ENCODE measurements around the gene CA4.
"Not testable (repeated sequence)": the region's sequence is repeated elsewhere in the genome, so short reads cannot be mapped to it uniquely, and the experiment has no call there.

Gene CA4

GRCh38 chr17:60108712-60109111 lies 41.1 kb upstream of the CA4 start:
- no peaks in the 10 kb centered on the region for H3K9me2 ChIP-seq (replicated peaks; ENCODE audit: insufficient read depth, low read length)
- H3K36me3 ChIP-seq (ENCODE audit: low read length): no peaks in the 10 kb centered on the region
- H3K27me3 ChIP-seq (ENCODE audit: low read length): no peaks in the 10 kb centered on the region
- no peak for TF ChIP-seq EZH2phosphoT487 (conservative IDR thresholded peaks at IDR 0.05; ENCODE audit: low read length)
- TF ChIP-seq CTCF (IDR thresholded peaks at IDR 0.05; ENCODE audit: insufficient read depth, low read length, poor library complexity, severe bottlenecking): no peak
- H2AFZ ChIP-seq (ENCODE audit: low read depth, low read length, severe bottlenecking): no peak overlapping the region
- H3K9ac ChIP-seq (ENCODE audit: low read length): no peak overlapping the region
- H3K4me3 ChIP-seq (ENCODE audit: insufficient read depth, low read length, poor library complexity, severe bottlenecking): no peak overlapping the region
- no peaks in the 10 kb centered on the region for H4K20me1 ChIP-seq (ENCODE audit: low read depth, low read length)
- H3K27ac ChIP-seq (ENCODE audit: low read depth, low read length): no peak overlapping the region
- no peaks in the 10 kb centered on the region for H3K9me3 ChIP-seq (ENCODE audit: insufficient read depth, low read length)
- H3K79me2 ChIP-seq (ENCODE audit: insufficient read depth, low read length): no peaks in the 10 kb centered on the region
- H3F3A ChIP-seq (ENCODE audit: insufficient read depth): no peaks in the 10 kb centered on the region
- H3K4me2 ChIP-seq (ENCODE audit: low read depth, low read length, poor library complexity, severe bottlenecking): no peak overlapping the region

GRCh38 chr17:60109161-60109560 lies 40.6 kb upstream of the CA4 start:
- no peaks in the 10 kb centered on the region for H3K36me3 ChIP-seq (ENCODE audit: low read length)
- H4K20me1 ChIP-seq (ENCODE audit: low read depth, low read length): no peaks in the 10 kb centered on the region
- no peaks in the 10 kb centered on the region for H3K79me2 ChIP-seq (ENCODE audit: insufficient read depth, low read length)
- no peaks in the 10 kb centered on the region for H3K9me2 ChIP-seq (replicated peaks; ENCODE audit: insufficient read depth, low read length)
- no peak overlapping the region for H3K4me2 ChIP-seq (ENCODE audit: low read depth, low read length, poor library complexity, severe bottlenecking)
- H3K27me3 ChIP-seq (ENCODE audit: low read length): no peaks in the 10 kb centered on the region
- H3K27ac ChIP-seq (ENCODE audit: low read depth, low read length): no peak overlapping the region
- H3K4me3 ChIP-seq (ENCODE audit: insufficient read depth, low read length, poor library complexity, severe bottlenecking): no peak overlapping the region
- no peaks in the 10 kb centered on the region for H3F3A ChIP-seq (ENCODE audit: insufficient read depth)
- no peak for TF ChIP-seq EZH2phosphoT487 (conservative IDR thresholded peaks at IDR 0.05; ENCODE audit: low read length)
- no peak for TF ChIP-seq CTCF (IDR thresholded peaks at IDR 0.05; ENCODE audit: insufficient read depth, low read length, poor library complexity, severe bottlenecking)
- no peaks in the 10 kb centered on the region for H3K9me3 ChIP-seq (ENCODE audit: insufficient read depth, low read length)
- no peak overlapping the region for H3K9ac ChIP-seq (ENCODE audit: low read length)
- no peak overlapping the region for H2AFZ ChIP-seq (ENCODE audit: low read depth, low read length, severe bottlenecking)

- Histone ChIP-seq H3K9ac (ENCODE audit: low read length) (no peak overlapping the region), H3K9me3 (ENCODE audit: insufficient read depth, low read length) (no peaks in the 10 kb centered on the region), H3K9me2 (replicated peaks; ENCODE audit: insufficient read depth, low read length) (no peaks in the 10 kb centered on the region), H4K20me1 (ENCODE audit: low read depth, low read length) (no peaks in the 10 kb centered on the region), H3K27me3 (ENCODE audit: low read length) (no peaks in the 10 kb centered on the region), H3F3A (ENCODE audit: insufficient read depth) (no peaks in the 10 kb centered on the region), H3K79me2 (ENCODE audit: insufficient read depth, low read length) (no peaks in the 10 kb centered on the region), H3K4me2 (ENCODE audit: low read depth, low read length, poor library complexity, severe bottlenecking) (no peak overlapping the region), H3K27ac (ENCODE audit: low read depth, low read length) (no peak overlapping the region), H3K36me3 (ENCODE audit: low read length) (no peaks in the 10 kb centered on the region), H3K4me3 (ENCODE audit: insufficient read depth, low read length, poor library complexity, severe bottlenecking) (no peak overlapping the region), H2AFZ (ENCODE audit: low read depth, low read length, severe bottlenecking) (no peak overlapping the region)
- TF ChIP-seq EZH2phosphoT487 (conservative IDR thresholded peaks at IDR 0.05; ENCODE audit: low read length) (no peak), CTCF (IDR thresholded peaks at IDR 0.05; ENCODE audit: insufficient read depth, low read length, poor library complexity, severe bottlenecking) (no peak)
Observed at GRCh38 chr17:60110586-60110985, 39.2 kb upstream of the CA4 start.

- not testable (repeated sequence) for H4K20me1 ChIP-seq (ENCODE audit: low read depth, low read length); H3F3A ChIP-seq (ENCODE audit: insufficient read depth); H3K9ac ChIP-seq (ENCODE audit: low read length); H3K4me2 ChIP-seq (ENCODE audit: low read depth, low read length, poor library complexity, severe bottlenecking); H3K36me3 ChIP-seq (ENCODE audit: low read length); H3K27ac ChIP-seq (ENCODE audit: low read depth, low read length); H3K27me3 ChIP-seq (ENCODE audit: low read length); H2AFZ ChIP-seq (ENCODE audit: low read depth, low read length, severe bottlenecking); H3K9me2 ChIP-seq (replicated peaks; ENCODE audit: insufficient read depth, low read length); H3K9me3 ChIP-seq (ENCODE audit: insufficient read depth, low read length); H3K4me3 ChIP-seq (ENCODE audit: insufficient read depth, low read length, poor library complexity, severe bottlenecking); H3K79me2 ChIP-seq (ENCODE audit: insufficient read depth, low read length)
Observed at GRCh38 chr17:60111661-60112060, 38.1 kb upstream of the CA4 start.

GRCh38 chr17:60115364-60115763 lies 34.4 kb upstream of the CA4 start:
- H3K9me2 ChIP-seq (replicated peaks; ENCODE audit: insufficient read depth, low read length); H3K9me3 ChIP-seq (ENCODE audit: insufficient read depth, low read length); H3K27me3 ChIP-seq (ENCODE audit: low read length); H2AFZ ChIP-seq (ENCODE audit: low read depth, low read length, severe bottlenecking); H3K4me2 ChIP-seq (ENCODE audit: low read depth, low read length, poor library complexity, severe bottlenecking); H3K27ac ChIP-seq (ENCODE audit: low read depth, low read length); H3F3A ChIP-seq (ENCODE audit: insufficient read depth); H3K79me2 ChIP-seq (ENCODE audit: insufficient read depth, low read length); H3K4me3 ChIP-seq (ENCODE audit: insufficient read depth, low read length, poor library complexity, severe bottlenecking); H4K20me1 ChIP-seq (ENCODE audit: low read depth, low read length); H3K9ac ChIP-seq (ENCODE audit: low read length); H3K36me3 ChIP-seq (ENCODE audit: low read length): not testable (repeated sequence)

GRCh38 chr17:60116196-60116595 lies 33.6 kb upstream of the CA4 start:
- not testable (repeated sequence) for H3K27me3 ChIP-seq (ENCODE audit: low read length); H3K79me2 ChIP-seq (ENCODE audit: insufficient read depth, low read length); H3K9ac ChIP-seq (ENCODE audit: low read length); H3K4me2 ChIP-seq (ENCODE audit: low read depth, low read length, poor library complexity, severe bottlenecking); H3K9me3 ChIP-seq (ENCODE audit: insufficient read depth, low read length); H4K20me1 ChIP-seq (ENCODE audit: low read depth, low read length); H3K9me2 ChIP-seq (replicated peaks; ENCODE audit: insufficient read depth, low read length); H3K4me3 ChIP-seq (ENCODE audit: insufficient read depth, low read length, poor library complexity, severe bottlenecking); H3K36me3 ChIP-seq (ENCODE audit: low read length); H2AFZ ChIP-seq (ENCODE audit: low read depth, low read length, severe bottlenecking); H3F3A ChIP-seq (ENCODE audit: insufficient read depth); H3K27ac ChIP-seq (ENCODE audit: low read depth, low read length)

All from SU-DHL-6 (cell line).